GM12874 (cell line): Measurements from ENCODE around the gene GYG1.

Source experiments
- CTCF ChIP-seq: IDR thresholded peaks from 2 replicates; pipeline ENCODE4 v1.5.1; 2011; ENCODE audit warnings: low read depth, mild to moderate bottlenecking, control low read depth, low read length, moderate library complexity; ENCODE audit not compliant: insufficient read depth

Gene GYG1

DNA sequence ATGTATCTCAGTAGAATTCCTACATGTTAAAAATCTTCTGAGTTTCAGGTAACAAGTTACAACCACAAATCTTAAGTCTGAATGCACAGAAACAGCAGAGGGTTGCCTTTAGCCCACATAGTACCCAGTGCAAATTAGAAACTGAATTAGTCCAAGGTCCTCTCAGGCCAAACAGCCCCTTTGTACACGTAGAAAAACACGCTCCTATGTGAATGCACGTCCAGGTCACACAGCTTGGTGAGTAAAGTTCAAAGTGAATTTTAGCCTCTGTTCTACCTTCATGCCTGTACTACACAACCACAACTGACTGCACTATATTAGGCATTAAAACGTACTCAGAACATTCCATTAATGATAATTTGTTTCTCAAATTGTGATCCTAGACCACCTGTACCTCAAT is 46.3 kb downstream of the GYG1 start:
- TF ChIP-seq CTCF = no peak

- no peak for TF ChIP-seq CTCF
These were observed 47.0 kb downstream of the GYG1 start for GRCh38 chr3:149038322-149038721.

- no peak for TF ChIP-seq CTCF
These were observed 51.5 kb downstream of the GYG1 start for GRCh38 chr3:149042789-149043386.

DNA sequence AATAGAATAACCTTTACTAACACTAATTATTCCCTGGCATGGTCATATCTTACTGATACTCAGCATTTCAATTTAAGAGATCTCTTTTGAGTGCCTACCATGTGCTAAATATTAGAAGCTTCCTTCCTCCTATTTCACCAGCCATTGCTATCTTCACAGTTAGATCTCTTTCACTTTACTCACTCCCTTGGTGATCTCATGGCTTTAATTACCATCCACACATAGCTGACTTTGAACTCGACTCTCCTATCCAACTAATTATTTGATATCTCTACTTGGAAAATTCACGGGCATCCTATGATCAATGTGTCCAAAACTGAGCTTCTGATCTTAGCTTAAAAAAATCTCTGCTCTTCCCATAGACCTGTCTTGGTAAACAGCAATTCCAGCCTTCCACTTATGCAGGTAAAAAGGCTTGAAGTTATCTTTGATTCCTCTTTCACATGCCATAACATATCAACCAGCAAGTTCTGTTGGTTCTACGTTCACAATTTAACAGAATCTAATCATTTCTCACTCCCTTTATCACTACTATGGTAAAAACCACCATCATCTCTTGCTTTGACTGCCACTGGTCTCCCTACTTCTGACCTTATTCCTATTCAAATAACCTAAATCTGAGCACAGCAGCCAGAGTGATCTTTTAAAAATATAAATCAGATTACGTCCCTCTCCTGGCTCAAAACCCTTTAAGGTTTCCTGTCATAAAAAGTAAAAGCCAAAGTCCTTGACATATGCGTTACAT is 53.2 kb downstream of the GYG1 start:
- TF ChIP-seq CTCF = no peak

DNA sequence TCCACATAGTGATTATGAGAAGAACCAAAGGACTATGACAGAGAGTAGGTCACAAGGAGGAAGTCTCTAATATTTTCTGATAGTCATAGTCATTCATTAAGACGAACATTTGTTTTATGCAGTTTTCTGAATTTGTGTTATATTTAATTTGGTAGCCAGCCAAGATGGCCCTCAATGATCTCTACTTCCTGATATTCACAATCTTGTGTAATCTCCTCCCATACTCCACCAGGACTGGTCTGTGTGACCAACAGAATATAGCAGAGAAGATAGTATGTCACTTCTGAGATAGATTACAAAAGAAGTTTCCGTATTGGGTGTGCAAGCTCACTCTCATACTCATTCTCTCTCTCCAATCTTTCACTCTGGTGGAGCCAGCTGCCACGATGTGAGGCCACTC is 64.2 kb downstream of the GYG1 start:
- TF ChIP-seq CTCF = no peak

GRCh38 chr3:149058198-149058597 is 66.9 kb downstream of the GYG1 start:
- no peak for TF ChIP-seq CTCF

DNA sequence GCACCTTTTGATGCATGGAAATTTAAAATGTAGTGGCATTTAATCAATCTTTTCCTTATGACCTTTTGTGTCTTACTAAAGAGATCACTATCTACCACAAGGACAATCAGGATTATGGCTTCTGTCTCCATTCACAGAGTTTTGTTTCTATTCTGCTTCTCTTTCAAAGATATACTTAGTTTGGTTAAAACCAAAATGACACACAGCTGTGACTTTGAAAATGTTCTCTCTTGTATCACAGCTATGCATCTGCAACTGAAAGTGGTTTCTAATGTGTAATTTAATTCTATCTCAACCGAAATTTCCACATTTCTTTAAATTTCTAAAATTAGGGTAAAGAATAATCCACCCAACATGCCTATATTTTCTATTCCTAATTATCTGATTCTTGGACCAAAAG is 67.3 kb downstream of the GYG1 start:
- TF ChIP-seq CTCF = no peak
